Measurements from ENCODE around the gene SGMS1.

Gene SGMS1

GRCh38 chr10:50619882-50620281 lies 3.9 kb downstream of the SGMS1 start:
- H3K27ac ChIP-seq = peak overlapping the region; percentile 97
- no peak for TF ChIP-seq CTCF (conservative IDR thresholded peaks at IDR 0.05)

GRCh38 chr10:50619166-50619565 lies 4.6 kb downstream of the SGMS1 start:
- TF ChIP-seq CTCF (conservative IDR thresholded peaks at IDR 0.05) = no peak
- H3K27ac ChIP-seq = peak overlapping the region; percentile 97

GRCh38 chr10:50618624-50619023 lies 5.1 kb downstream of the SGMS1 start:
- no peak for TF ChIP-seq CTCF (conservative IDR thresholded peaks at IDR 0.05)
- peak overlapping the region; percentile 97 for H3K27ac ChIP-seq

GRCh38 chr10:50615658-50616057 lies 8.1 kb downstream of the SGMS1 start:
- TF ChIP-seq CTCF (conservative IDR thresholded peaks at IDR 0.05) = no peak
- peak overlapping the region; percentile 56; the same call in 1 of the 2 replicates for H3K27ac ChIP-seq

- peak overlapping the region; percentile 56 for H3K27ac ChIP-seq
Measured at GRCh38 chr10:50614444-50615137, 9.2 kb downstream of the SGMS1 start.

GRCh38 chr10:50613726-50614443 lies 9.9 kb downstream of the SGMS1 start:
- H3K27ac ChIP-seq = peak overlapping the region; percentile 56
- no peak for TF ChIP-seq CTCF (conservative IDR thresholded peaks at IDR 0.05)

More at GRCh38 chr10:50614444-50615137, 9.2 kb downstream of the SGMS1 start:
- TF ChIP-seq CTCF (conservative IDR thresholded peaks at IDR 0.05) = peak; percentile 65

GRCh38 chr10:50613150-50613549 lies 10.6 kb downstream of the SGMS1 start:
- no peak for TF ChIP-seq CTCF (conservative IDR thresholded peaks at IDR 0.05)
- peak overlapping the region; percentile 5; the same call in 1 of the 2 replicates for H3K27ac ChIP-seq
